Activated effector memory CD4-positive, alpha-beta T cell treated with anti-CD3 and anti-CD28 coated beads, Interleukin-2, amount 50 U/mL, for 16 hours (primary cell): ENCODE results near the gene KDM3B.

Experiments
- DNase-seq: peaks from one replicate; pipeline ENCODE4 v3.0.0-alpha.2; 2020

Gene KDM3B

DNA sequence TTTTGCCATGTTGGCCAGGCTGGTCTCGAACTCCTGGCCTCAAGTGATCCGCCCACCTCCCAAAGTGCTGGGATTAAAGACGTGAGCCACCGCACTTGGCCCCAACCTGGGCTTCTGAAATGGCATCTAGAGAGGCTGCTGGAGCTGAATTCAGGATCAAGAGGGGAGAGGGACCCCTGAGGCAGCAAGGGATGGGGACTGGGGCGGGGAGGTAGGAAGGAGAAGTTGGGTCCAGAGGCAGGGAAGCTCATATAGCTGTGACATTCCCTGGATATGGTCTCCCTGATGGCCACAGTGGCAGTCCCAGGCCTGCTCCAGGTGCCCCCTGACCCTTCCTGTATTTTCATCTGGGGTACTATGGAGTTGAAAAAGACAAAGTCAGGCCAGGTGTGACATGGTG is 98.5 kb downstream of the KDM3B start:
- no peak for DNase-seq

GRCh38 chr5:138452720-138453119 is 100.2 kb downstream of the KDM3B start:
- no peak for DNase-seq

DNA sequence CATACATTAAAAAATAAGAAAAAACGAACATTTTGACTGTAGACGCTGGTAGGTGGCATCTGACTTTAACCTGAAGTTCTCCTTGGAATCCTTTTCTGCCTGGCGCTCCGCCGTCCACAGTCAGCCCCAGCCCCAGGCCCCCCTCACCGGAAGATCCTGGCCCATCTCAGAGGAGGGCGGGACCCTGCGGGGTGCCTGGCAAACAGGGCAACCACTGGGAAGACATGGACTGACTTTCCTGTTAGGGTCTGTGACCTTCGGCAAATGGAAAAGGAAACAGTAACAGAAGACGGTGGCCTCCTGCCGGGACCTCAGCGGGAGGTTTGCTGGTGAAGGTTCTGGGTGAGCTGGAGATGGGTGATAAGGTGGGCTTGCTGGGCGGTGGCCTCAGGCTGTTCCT is 101.1 kb downstream of the KDM3B start:
- DNase-seq: no peak

- DNase-seq: no peak
These were observed 101.6 kb downstream of the KDM3B start for GRCh38 chr5:138454121-138454520.

- DNase-seq: no peak
These were observed 102.9 kb downstream of the KDM3B start for GRCh38 chr5:138455232-138455930.

GRCh38 chr5:138457531-138458275 is 105.2 kb downstream of the KDM3B start:
- no peak for DNase-seq

DNA sequence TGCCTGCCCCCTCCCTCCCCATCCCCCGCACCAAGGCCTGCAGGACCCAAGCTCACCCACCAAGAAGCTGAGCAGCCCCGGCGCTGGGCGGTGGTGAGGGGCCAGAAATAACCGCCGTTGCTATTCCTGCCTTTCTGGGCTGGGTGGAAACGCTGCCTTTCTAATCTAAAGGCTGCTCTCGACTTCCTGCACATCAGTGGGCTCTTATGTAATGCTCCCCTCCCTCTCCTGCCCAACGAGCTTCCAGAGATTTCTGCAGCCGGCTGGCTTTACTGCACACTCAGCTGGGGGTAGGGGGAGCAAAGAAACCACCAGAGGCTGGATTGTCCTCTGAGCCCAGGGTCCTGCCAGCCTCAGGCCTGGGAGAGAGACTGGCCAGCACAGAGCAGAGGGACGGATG is 105.9 kb downstream of the KDM3B start:
- no peak for DNase-seq

- no peak for DNase-seq
These were observed 106.4 kb downstream of the KDM3B start for GRCh38 chr5:138458856-138459255.

GRCh38 chr5:138459311-138459933 is 106.9 kb downstream of the KDM3B start:
- DNase-seq: peak; percentile 93

DNA sequence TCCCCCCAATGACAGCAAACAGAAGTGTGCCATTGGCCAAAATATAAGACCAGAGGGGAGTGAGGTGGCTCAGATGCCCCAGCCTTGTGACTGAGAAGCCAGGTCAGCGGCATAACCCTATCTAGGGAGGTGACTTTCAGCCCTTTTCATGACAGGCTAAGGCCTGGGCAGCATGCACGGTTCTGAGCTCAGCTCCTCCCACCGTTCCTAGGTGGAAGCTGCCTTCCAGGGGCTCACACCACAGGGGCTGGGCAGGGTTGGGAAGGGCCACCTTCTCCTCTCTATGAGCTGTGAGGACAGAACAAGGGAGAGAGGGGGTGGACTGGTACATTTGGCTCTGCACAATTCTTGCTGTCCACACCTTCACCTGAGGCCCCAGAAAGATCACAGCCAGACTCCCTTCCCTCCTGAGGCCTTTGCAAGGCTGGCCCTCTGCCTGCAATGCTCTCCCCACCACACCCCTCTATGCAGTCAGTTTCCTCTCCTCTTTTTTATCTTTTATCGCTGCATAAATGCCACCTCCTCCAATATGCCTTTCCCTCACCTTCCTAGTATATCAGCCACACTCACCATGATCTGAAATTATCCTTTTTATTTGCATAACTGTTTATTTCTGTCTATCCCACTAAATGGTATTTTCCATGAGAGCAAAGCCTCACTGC is 107.7 kb downstream of the KDM3B start:
- no peak for DNase-seq

- no peak for DNase-seq
These were observed 109.0 kb downstream of the KDM3B start for GRCh38 chr5:138461343-138462125.

DNA sequence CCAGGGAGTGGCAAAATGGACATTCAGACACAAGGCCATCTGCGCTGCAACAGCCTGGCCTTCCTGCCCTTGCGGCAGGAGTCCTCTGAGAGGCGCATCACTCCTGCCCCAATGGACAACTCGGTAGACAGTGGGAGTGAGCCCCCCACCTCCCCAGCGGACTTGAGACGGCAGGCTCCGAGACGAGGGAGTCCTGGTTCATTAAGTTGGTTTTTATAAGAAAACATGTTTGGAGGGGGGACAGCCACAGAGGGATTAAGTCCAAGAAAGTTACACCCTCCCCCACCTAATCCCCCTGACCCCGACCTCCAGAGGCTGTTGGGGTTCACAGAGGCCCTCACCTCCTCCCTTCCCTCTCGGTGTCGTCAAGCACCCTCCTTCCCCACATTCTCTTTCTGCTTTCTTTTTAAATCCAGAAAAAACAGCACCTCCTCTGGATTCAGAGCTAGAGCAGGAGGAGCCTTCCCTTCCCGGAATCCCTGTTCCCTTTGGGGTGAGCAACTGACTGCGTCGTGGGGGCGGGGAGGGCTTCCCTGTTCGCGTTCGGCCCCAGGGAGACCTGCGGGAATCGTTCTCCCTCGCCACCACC is 111.0 kb downstream of the KDM3B start:
- no peak for DNase-seq

GRCh38 chr5:138464008-138464387 is 111.5 kb downstream of the KDM3B start:
- peak; percentile 98 for DNase-seq

- DNase-seq: peak; percentile 98
These were observed 112.1 kb downstream of the KDM3B start for GRCh38 chr5:138464388-138465260.

DNA sequence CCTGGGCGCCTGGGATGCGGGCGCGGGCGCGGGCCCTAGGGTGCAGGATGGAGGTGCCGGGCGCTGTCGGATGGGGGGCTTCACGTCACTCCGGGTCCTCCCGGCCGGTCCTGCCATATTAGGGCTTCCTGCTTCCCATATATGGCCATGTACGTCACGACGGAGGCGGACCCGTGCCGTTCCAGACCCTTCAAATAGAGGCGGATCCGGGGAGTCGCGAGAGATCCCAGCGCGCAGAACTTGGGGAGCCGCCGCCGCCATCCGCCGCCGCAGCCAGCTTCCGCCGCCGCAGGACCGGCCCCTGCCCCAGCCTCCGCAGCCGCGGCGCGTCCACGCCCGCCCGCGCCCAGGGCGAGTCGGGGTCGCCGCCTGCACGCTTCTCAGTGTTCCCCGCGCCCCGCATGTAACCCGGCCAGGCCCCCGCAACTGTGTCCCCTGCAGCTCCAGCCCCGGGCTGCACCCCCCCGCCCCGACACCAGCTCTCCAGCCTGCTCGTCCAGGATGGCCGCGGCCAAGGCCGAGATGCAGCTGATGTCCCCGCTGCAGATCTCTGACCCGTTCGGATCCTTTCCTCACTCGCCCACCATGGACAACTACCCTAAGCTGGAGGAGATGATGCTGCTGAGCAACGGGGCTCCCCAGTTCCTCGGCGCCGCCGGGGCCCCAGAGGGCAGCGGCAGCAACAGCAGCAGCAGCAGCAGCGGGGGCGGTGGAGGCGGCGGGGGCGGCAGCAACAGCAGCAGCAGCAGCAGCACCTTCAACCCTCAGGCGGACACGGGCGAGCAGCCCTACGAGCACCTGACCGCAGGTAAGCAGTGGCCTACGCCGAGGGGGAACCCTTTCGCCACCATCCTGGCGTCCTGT is 113.0 kb downstream of the KDM3B start, which contains the start of gene EGR1:
Gene EGR1 (plus strand): TSS at position 219 of the 864 bp plus-strand sequence. CDS start 283 bp downstream, at position 502.
- peak; percentile 97 for DNase-seq

GRCh38 chr5:138466125-138466899 is 113.8 kb downstream of the KDM3B start:
- peak; percentile 71 for DNase-seq

DNA sequence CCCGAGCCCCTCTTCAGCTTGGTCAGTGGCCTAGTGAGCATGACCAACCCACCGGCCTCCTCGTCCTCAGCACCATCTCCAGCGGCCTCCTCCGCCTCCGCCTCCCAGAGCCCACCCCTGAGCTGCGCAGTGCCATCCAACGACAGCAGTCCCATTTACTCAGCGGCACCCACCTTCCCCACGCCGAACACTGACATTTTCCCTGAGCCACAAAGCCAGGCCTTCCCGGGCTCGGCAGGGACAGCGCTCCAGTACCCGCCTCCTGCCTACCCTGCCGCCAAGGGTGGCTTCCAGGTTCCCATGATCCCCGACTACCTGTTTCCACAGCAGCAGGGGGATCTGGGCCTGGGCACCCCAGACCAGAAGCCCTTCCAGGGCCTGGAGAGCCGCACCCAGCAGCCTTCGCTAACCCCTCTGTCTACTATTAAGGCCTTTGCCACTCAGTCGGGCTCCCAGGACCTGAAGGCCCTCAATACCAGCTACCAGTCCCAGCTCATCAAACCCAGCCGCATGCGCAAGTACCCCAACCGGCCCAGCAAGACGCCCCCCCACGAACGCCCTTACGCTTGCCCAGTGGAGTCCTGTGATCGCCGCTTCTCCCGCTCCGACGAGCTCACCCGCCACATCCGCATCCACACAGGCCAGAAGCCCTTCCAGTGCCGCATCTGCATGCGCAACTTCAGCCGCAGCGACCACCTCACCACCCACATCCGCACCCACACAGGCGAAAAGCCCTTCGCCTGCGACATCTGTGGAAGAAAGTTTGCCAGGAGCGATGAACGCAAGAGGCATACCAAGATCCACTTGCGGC is 114.6 kb downstream of the KDM3B start:
- DNase-seq: peak; percentile 71

- no peak for DNase-seq
These were observed 115.2 kb downstream of the KDM3B start for GRCh38 chr5:138467711-138468132.
